PC-3 (cell line): Measurements from ENCODE around the gene GLS. TPM values are rescaled to one million over a fixed set of nuclear protein-coding genes. Genes with fewer than 3 reads are reported as not detected.

Experiments used
- ATAC-seq: fragments of 200-7000 bp; cut with Tn5 transposase; 2 replicates; pipeline ENCODE4 v1.9.1; 2020; ENCODE audit warnings: mild to moderate bottlenecking, moderate library complexity
- BruUV-seq: library from RNA; stranded (reverse); fragments of 400-500 nt; replicated peaks from 2 replicates; lab custom pipeline; 2021; lab: Mats Ljungman, UMichigan
- CTCF ChIA-PET: fragments of 300-600 bp; sonication (Branson Sonifier 250); formaldehyde crosslinking; loops from one replicate; lab custom pipeline; 2022; ENCODE audit warnings: antibody characterized with exemption; lab: Charles Lee
- POLR2A ChIA-PET: fragments of 300-600 bp; sonication (Branson Sonifier 250); formaldehyde crosslinking; loops from one replicate; lab custom pipeline; 2022; ENCODE audit warnings: antibody characterized with exemption; ENCODE audit not compliant: unreplicated experiment; lab: Charles Lee
- DNase-seq: peaks from one replicate; pipeline ENCODE4 v3.0.0-alpha.2; 2015
- H2AFZ ChIP-seq: fragments of 300-600 bp; sonication (generic); 2 replicates; pipeline ENCODE4 v1.6.0; 2016; ENCODE audit warnings: antibody characterized with exemption, low read length
- H3F3A ChIP-seq: fragments of 300-600 bp; sonication (generic); one replicate; pipeline ENCODE4 v1.6.0; 2017; ENCODE audit warnings: antibody characterized with exemption, low read length, control low read depth, mild to moderate bottlenecking; ENCODE audit not compliant: unreplicated experiment
- H3K27ac ChIP-seq: fragments of 300-600 bp; sonication (generic); 2 replicates; pipeline ENCODE4 v1.5.1; 2016; ENCODE audit warnings: mild to moderate bottlenecking, low read length
- H3K27me3 ChIP-seq: fragments of 300-600 bp; sonication (generic); 2 replicates; pipeline ENCODE4 v1.6.1; 2016; ENCODE audit warnings: low read length, mixed read lengths
- H3K36me3 ChIP-seq: fragments of 300-600 bp; sonication (generic); 2 replicates; pipeline ENCODE4 v1.6.1; 2016; ENCODE audit warnings: low read depth, mixed run types, low read length, mixed read lengths
- H3K4me1 ChIP-seq: fragments of 300-600 bp; sonication (generic); 2 replicates; pipeline ENCODE4 v1.5.1; 2016; ENCODE audit warnings: low read length; ENCODE audit not compliant: insufficient read depth
- H3K4me2 ChIP-seq: fragments of 300-600 bp; sonication (generic); 2 replicates; pipeline ENCODE4 v1.6.0; 2016; ENCODE audit warnings: low read length
- H3K4me3 ChIP-seq: fragments of 300-600 bp; sonication (generic); 2 replicates; pipeline ENCODE4 v1.5.1; 2016; ENCODE audit warnings: mild to moderate bottlenecking, low read length, mixed read lengths
- H3K79me2 ChIP-seq: fragments of 300-600 bp; sonication (generic); 2 replicates; pipeline ENCODE4 v1.6.1; 2017; ENCODE audit warnings: low read length, mixed read lengths
- H3K9ac ChIP-seq: fragments of 300-600 bp; sonication (generic); 2 replicates; pipeline ENCODE4 v1.6.0; 2016; ENCODE audit warnings: mild to moderate bottlenecking, low read length
- H3K9me2 ChIP-seq: fragments of 300-600 bp; sonication (generic); replicated peaks from 2 replicates; pipeline ENCODE4 v1.6.1; 2016; ENCODE audit warnings: mixed run types, low read length, mixed read lengths
- H3K9me3 ChIP-seq: fragments of 300-600 bp; sonication (generic); 2 replicates; pipeline ENCODE4 v1.6.1; 2016; ENCODE audit warnings: low read length, mixed read lengths
- H4K20me1 ChIP-seq: fragments of 300-600 bp; sonication (generic); 2 replicates; pipeline ENCODE4 v1.6.1; 2016; ENCODE audit warnings: low read length, mixed read lengths
- CTCF ChIP-seq: fragments of 300-600 bp; sonication (generic); conservative IDR thresholded peaks from 2 replicates; pipeline ENCODE4 v1.5.1; 2017; ENCODE audit warnings: antibody characterized with exemption, low read depth, mild to moderate bottlenecking, low read length
- EZH2 ChIP-seq: fragments of 300-600 bp; sonication (generic); IDR thresholded peaks from one replicate; pipeline ENCODE4 v1.6.1; 2017; ENCODE audit warnings: antibody characterized with exemption, mild to moderate bottlenecking, low read length; ENCODE audit not compliant: unreplicated experiment
- EZH2phosphoT487 ChIP-seq: fragments of 300-600 bp; sonication (generic); IDR thresholded peaks from 2 replicates; pipeline ENCODE4 v1.6.1; 2018; ENCODE audit warnings: mild to moderate bottlenecking, antibody characterized with exemption, low read length, borderline replicate concordance
- intact Hi-C: fragments of 100-400 bp; cut with micrococcal nuclease; formaldehyde crosslinking; loops from 2 replicates; pipeline ENCODE4 v1.9.0; 2023
- total RNA-seq: library from RNA; depleted of rRNA; stranded (reverse); fragments of >200 nt; gene quantifications from 2 replicates; pipeline ENCODE4 v1.2.3, GENCODE V29; 2014

Gene GLS
- total RNA-seq, 1 experiment from 2014 or later: 67.4 TPM

DNA sequence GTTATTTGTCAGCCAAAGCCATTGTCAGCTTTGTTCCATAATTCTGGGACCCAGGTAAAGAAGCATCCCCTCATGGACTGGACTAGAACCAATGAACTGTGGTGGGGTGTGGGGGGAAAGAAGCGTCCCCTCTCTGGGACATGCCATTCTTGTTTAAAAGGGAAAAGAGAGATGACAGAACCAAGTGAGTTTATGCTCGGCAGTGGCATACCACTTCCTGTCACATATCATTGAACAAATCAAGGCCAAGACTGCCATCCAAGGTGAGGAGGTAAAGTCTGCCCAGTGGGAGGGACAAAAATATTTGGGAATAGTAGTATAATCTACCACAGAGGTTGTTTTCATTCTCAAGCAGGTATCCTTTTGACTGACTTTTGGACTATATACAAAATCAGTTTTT is 4.7 kb upstream of the GLS start:
- Histone ChIP-seq H3K9me3 (no peaks in the 10 kb centered on the region), H3K4me1 (0 out of 2 replicates have a peak, but pooled peaks cover 4% of the 10 kb centered on the region), H3K36me3 (no peaks in the 10 kb centered on the region), H3K9ac (no peak overlapping the region), H3K27me3 (no peaks in the 10 kb centered on the region), H3K27ac (no peak overlapping the region), H2AFZ (no peak overlapping the region), H3K79me2 (peaks cover 3% of the 10 kb centered on the region), H4K20me1 (no peaks in the 10 kb centered on the region), H3K4me3 (no peak overlapping the region), H3K4me2 (no peak overlapping the region), H3F3A (no peaks in the 10 kb centered on the region), H3K9me2 (no peaks in the 10 kb centered on the region)
- intact Hi-C loops: no loop called here
- BruUV-seq: no TSS peak
- no peak for TF ChIP-seq EZH2
- TF ChIP-seq CTCF: no peak
- TF ChIP-seq EZH2phosphoT487: no peak
- ChIA-PET POLR2A (no interaction called here), CTCF (no interaction called here)
- no peak for ATAC-seq
- no peak for DNase-seq

DNA sequence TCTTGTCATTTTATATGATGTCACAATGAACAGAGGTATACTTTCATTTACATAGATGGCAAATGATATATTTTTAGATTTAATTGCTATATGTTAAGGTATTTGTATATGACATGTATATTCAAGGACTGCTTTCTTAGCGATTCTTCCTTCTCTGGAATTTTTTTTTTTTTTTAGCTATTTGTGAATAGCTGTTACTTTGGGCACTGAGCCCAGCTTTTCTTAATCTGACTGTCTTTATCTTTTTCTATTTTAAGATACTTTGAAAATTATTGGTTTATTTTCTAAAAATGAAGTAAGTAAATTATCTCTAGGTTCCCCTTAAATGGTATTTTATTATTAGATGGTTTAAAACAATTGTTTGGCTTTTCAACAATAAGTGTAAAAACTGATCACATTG is 4.0 kb upstream of the GLS start:
- no TSS peak for BruUV-seq
- DNase-seq (no peak), ATAC-seq (no peak)
- H3K4me1 ChIP-seq: 0 out of 2 replicates have a peak, but pooled peaks cover 4% of the 10 kb centered on the region
- no peaks in the 10 kb centered on the region for H3K36me3 ChIP-seq
- no peak overlapping the region for H3K9ac ChIP-seq
- intact Hi-C loops: no loop called here
- H3K27me3 ChIP-seq: no peaks in the 10 kb centered on the region
- TF ChIP-seq CTCF (no peak), EZH2phosphoT487 (no peak), EZH2 (no peak)
- H3F3A ChIP-seq: no peaks in the 10 kb centered on the region
- H3K9me3 ChIP-seq: no peaks in the 10 kb centered on the region
- no peak overlapping the region for H3K4me2 ChIP-seq
- H3K79me2 ChIP-seq: peaks cover 10% of the 10 kb centered on the region
- no peaks in the 10 kb centered on the region for H3K9me2 ChIP-seq
- no peak overlapping the region for H2AFZ ChIP-seq
- CTCF ChIA-PET: no interaction called here
- H3K4me3 ChIP-seq: no peak overlapping the region
- no peak overlapping the region for H3K27ac ChIP-seq
- POLR2A ChIA-PET: no interaction called here
- H4K20me1 ChIP-seq: no peaks in the 10 kb centered on the region

DNA sequence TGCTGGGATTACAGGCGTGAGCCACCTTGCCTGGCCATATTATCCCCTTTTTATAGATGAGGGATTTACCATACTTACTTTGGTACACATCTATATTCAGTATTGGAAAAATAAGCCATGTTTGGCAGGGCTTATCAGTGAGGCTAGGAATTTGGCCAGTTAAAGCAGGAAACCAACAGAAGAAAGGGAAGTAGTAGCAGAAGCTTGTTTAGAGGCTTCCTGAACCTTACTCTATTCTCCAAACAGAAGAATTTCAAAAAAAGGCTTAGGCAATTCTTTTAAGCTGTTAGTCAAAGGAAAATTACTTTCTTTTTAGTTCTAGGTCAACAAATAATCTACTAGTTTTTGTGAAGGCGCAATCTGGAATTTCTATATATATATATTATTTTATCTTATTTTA is 3.2 kb upstream of the GLS start:
- Histone ChIP-seq H4K20me1 (peaks cover 2% of the 10 kb centered on the region), H3K27me3 (no peaks in the 10 kb centered on the region), H2AFZ (no peak overlapping the region), H3K9ac (no peak overlapping the region), H3K27ac (no peak overlapping the region), H3K9me3 (no peaks in the 10 kb centered on the region), H3F3A (no peaks in the 10 kb centered on the region), H3K4me3 (no peak overlapping the region), H3K36me3 (no peaks in the 10 kb centered on the region), H3K4me1 (0 out of 2 replicates have a peak, but pooled peaks cover 4% of the 10 kb centered on the region), H3K79me2 (peaks cover 18% of the 10 kb centered on the region), H3K9me2 (no peaks in the 10 kb centered on the region), H3K4me2 (no peak overlapping the region)
- ATAC-seq: no peak
- ChIA-PET CTCF (no interaction called here), POLR2A (no interaction called here)
- DNase-seq: no peak
- TF ChIP-seq EZH2: no peak
- TF ChIP-seq EZH2phosphoT487: no peak
- TF ChIP-seq CTCF: no peak
- intact Hi-C loops: no loop called here
- BruUV-seq: no TSS peak
